Neural progenitor cell (in vitro differentiated cells): ENCODE data around the gene MGAT4B. TPM values are rescaled to one million over a fixed set of nuclear protein-coding genes. Genes with fewer than 3 reads are reported as not detected.
A peak's percentile ranks its signal among the peaks of the same experiment; 100 is the strongest.

Experiments used
- DNase-seq: peaks from one replicate; pipeline ENCODE4 v3.0.0-alpha.2; 2016; ENCODE audit warnings: low spot score
- H2AFZ ChIP-seq: fragments of 200-600 bp; sonication (generic); replicated peaks from 2 replicates; pipeline ENCODE4 v1.6.1; 2016; ENCODE audit warnings: antibody characterized with exemption
- H3F3A ChIP-seq: fragments of 200-600 bp; sonication (generic); 2 replicates; pipeline ENCODE4 v1.6.1; 2016; ENCODE audit warnings: antibody characterized with exemption, low read depth
- H3K27ac ChIP-seq: fragments of 200-600 bp; sonication (generic); 2 replicates; pipeline ENCODE4 v1.5.1; 2016; ENCODE audit warnings: mild to moderate bottlenecking
- H3K27me3 ChIP-seq: fragments of 200-600 bp; sonication (generic); 2 replicates; pipeline ENCODE4 v1.6.1; 2016; ENCODE audit warnings: mild to moderate bottlenecking, moderate library complexity
- H3K36me3 ChIP-seq: fragments of 200-600 bp; sonication (generic); 2 replicates; pipeline ENCODE4 v1.5.1; 2016
- H3K4me1 ChIP-seq: fragments of 200-600 bp; sonication (generic); 2 replicates; pipeline ENCODE4 v1.6.1; 2016; ENCODE audit warnings: mixed run types
- H3K4me2 ChIP-seq: fragments of 200-600 bp; sonication (generic); 2 replicates; pipeline ENCODE4 v1.6.1; 2016
- H3K4me3 ChIP-seq: fragments of 200-600 bp; sonication (generic); 2 replicates; pipeline ENCODE4 v1.5.1; 2016
- H3K79me2 ChIP-seq: fragments of 200-600 bp; sonication (generic); 2 replicates; pipeline ENCODE4 v1.6.1; 2016; ENCODE audit warnings: low read depth
- H3K9ac ChIP-seq: fragments of 200-600 bp; sonication (generic); 2 replicates; pipeline ENCODE4 v1.6.1; 2016
- H3K9me3 ChIP-seq: fragments of 200-600 bp; sonication (generic); 2 replicates; pipeline ENCODE4 v1.5.1; 2016; ENCODE audit warnings: low read depth
- H4K20me1 ChIP-seq: fragments of 200-600 bp; sonication (generic); 2 replicates; pipeline ENCODE4 v1.6.1; 2016; ENCODE audit warnings: low read depth
- H3K27ac Mint-ChIP-seq: 3 replicates; pipeline ENCODE4 v1.8.0; 2021; ENCODE audit warnings: mixed read lengths
- H3K27me3 Mint-ChIP-seq: 2 replicates; pipeline ENCODE4 v1.8.0; 2022; ENCODE audit warnings: low read depth, mild to moderate bottlenecking, inconsistent platforms, moderate library complexity, mixed read lengths; ENCODE audit not compliant: insufficient read depth
- H3K36me3 Mint-ChIP-seq: 3 replicates; pipeline ENCODE4 v1.8.0; 2021; ENCODE audit warnings: mixed read lengths
- H3K4me1 Mint-ChIP-seq: 3 replicates; pipeline ENCODE4 v1.8.0; 2021; ENCODE audit warnings: mixed read lengths
- H3K4me3 Mint-ChIP-seq: 3 replicates; pipeline ENCODE4 v1.8.0; 2021; ENCODE audit warnings: mild to moderate bottlenecking, moderate library complexity, mixed read lengths
- H3K9me3 Mint-ChIP-seq: 3 replicates; pipeline ENCODE4 v1.8.0; 2020; ENCODE audit warnings: mixed read lengths
- EZH2 ChIP-seq: fragments of 200-600 bp; sonication (generic); IDR thresholded peaks from 2 replicates; pipeline ENCODE4 v1.6.1; 2017; ENCODE audit warnings: antibody characterized with exemption, mild to moderate bottlenecking, moderate library complexity
- EZH2phosphoT487 ChIP-seq: fragments of 200-600 bp; sonication (generic); IDR thresholded peaks from 2 replicates; pipeline ENCODE4 v1.6.1; 2017; ENCODE audit warnings: antibody characterized with exemption
- total RNA-seq: library from RNA; depleted of rRNA; stranded (reverse); fragments of >200 nt; gene quantifications from 2 replicates; pipeline ENCODE4 v1.2.3, GENCODE V29; 2015; ENCODE audit warnings: low replicate concordance
- TF ChIP-seq, protein P1 (sequence below): fragments of 200-600 bp; sonication (generic); IDR thresholded peaks from 2 replicates; pipeline ENCODE4 v1.5.1; 2017; ENCODE audit warnings: antibody characterized with exemption, mild to moderate bottlenecking

The MGAT4B gene
- total RNA-seq, 1 donor from 2014 or later: 32.1 TPM

DNA sequence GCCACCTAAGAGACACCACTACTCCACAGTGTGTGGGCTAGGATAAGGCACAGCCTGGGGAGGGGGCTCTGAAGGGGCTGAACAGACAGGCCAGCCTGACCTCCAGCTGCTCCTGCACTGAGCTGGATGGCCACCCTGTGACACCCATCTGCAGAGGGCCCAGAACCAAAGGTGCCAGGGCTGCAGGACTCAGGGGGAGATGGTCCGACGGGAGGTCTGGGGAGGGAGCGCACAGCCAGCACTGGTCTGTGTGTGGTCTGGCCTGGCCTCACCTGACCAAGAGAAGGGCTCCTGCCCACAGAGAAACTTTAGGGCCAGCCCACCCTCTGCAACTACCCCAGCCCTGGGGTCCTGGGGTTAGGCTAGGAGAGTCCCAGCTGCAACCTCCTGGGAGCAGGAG lies 12.1 kb downstream of the MGAT4B start:
- TF ChIP-seq EZH2: no peak
- TF ChIP-seq, protein P1, sequence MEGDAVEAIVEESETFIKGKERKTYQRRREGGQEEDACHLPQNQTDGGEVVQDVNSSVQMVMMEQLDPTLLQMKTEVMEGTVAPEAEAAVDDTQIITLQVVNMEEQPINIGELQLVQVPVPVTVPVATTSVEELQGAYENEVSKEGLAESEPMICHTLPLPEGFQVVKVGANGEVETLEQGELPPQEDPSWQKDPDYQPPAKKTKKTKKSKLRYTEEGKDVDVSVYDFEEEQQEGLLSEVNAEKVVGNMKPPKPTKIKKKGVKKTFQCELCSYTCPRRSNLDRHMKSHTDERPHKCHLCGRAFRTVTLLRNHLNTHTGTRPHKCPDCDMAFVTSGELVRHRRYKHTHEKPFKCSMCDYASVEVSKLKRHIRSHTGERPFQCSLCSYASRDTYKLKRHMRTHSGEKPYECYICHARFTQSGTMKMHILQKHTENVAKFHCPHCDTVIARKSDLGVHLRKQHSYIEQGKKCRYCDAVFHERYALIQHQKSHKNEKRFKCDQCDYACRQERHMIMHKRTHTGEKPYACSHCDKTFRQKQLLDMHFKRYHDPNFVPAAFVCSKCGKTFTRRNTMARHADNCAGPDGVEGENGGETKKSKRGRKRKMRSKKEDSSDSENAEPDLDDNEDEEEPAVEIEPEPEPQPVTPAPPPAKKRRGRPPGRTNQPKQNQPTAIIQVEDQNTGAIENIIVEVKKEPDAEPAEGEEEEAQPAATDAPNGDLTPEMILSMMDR: no peak
- TF ChIP-seq EZH2phosphoT487: no peak
- Histone ChIP-seq H4K20me1 (peaks cover 13% of the 10 kb centered on the region), H3K4me1 (no peaks in the 10 kb centered on the region), H3K79me2 (no peaks in the 10 kb centered on the region), H3K27ac (no peak overlapping the region), H3K9me3 (no peaks in the 10 kb centered on the region), H3K9ac (no peak overlapping the region), H3K4me2 (no peak overlapping the region), H3K4me3 (no peak overlapping the region), H2AFZ (no peak overlapping the region), H3K36me3 (no peaks in the 10 kb centered on the region), H3F3A (peaks cover 21% of the 10 kb centered on the region), H3K27me3 (peaks cover 20% of the 10 kb centered on the region)
- Mint-ChIP-seq H3K4me1 (peaks cover 3% of the 10 kb centered on the region), H3K27me3 (peaks cover 20% of the 10 kb centered on the region), H3K36me3 (peaks cover 10% of the 10 kb centered on the region), H3K27ac (no peak overlapping the region), H3K4me3 (peak overlapping the region; percentile 80), H3K9me3 (no peaks in the 10 kb centered on the region)
- DNase-seq: no peak

- peaks cover 13% of the 10 kb centered on the region for H4K20me1 ChIP-seq
- H3K27me3 ChIP-seq: peaks cover 20% of the 10 kb centered on the region
- H3K27ac ChIP-seq: no peak overlapping the region
- Mint-ChIP-seq H3K36me3 (peaks cover 8% of the 10 kb centered on the region), H3K27ac (no peak overlapping the region), H3K27me3 (peaks cover 20% of the 10 kb centered on the region), H3K4me1 (peaks cover 3% of the 10 kb centered on the region), H3K4me3 (peak overlapping the region; percentile 80), H3K9me3 (peaks cover 2% of the 10 kb centered on the region)
- no peaks in the 10 kb centered on the region for H3K4me1 ChIP-seq
- H3K36me3 ChIP-seq: no peaks in the 10 kb centered on the region
- TF ChIP-seq EZH2phosphoT487 (no peak), EZH2 (no peak)
- TF ChIP-seq, protein P1: no peak
- H3K79me2 ChIP-seq: no peaks in the 10 kb centered on the region
- no peak overlapping the region for H3K9ac ChIP-seq
- H3K9me3 ChIP-seq: no peaks in the 10 kb centered on the region
- DNase-seq: no peak
- no peak overlapping the region for H2AFZ ChIP-seq
- H3K4me3 ChIP-seq: no peak overlapping the region
- peaks cover 21% of the 10 kb centered on the region for H3F3A ChIP-seq
- no peak overlapping the region for H3K4me2 ChIP-seq
These were observed 12.5 kb downstream of the MGAT4B start for GRCh38 chr5:179794171-179794570.

DNA sequence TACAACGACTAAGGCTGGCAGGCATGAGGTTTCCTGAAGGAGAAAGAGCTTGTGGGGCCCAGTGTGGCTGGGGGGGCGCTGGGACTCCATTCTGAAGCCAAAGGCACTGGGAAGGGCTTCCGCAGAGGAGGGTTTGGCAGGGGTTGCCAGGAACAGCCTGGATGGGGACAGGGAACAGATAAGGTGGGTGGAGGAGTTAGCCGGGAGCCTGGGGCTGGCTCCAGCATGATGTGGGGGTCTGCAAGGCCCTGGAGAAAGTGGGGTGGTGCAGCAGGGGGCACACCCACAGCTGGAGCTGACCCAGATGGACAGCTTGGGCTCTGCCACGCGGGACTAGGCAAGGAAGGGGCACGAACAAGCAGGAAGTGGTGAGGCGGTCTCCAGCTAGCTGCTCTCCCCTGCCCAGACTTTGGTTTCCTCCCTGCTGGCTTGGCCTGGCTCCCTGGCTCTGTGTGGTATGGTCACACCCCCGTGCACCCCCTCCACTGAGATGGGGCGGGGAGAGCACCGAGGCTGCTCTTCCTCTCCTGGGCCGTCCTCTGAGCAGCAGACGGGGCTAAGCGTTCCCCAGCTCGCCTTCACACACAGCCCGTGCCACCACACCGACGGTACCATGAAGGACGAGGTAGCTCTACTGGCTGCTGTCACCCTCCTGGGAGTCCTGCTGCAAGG lies 13.1 kb downstream of the MGAT4B start, which contains the start of gene LTC4S:
Gene LTC4S, plus strand, starts transcription at position 519 of the 672 bp plus-strand sequence. Its CDS starts 95 bp downstream, at position 614.
- Histone ChIP-seq H3K4me2 (no peak within 1 kb of the TSS), H2AFZ (no peak within 1 kb of the TSS), H3K27me3 (peaks cover 20% of the 10 kb centered on the region), H3K4me3 (no peak within 1 kb of the TSS), H3F3A (peaks cover 21% of the 10 kb centered on the region), H3K9me3 (no peaks in the 10 kb centered on the region), H3K9ac (no peak within 1 kb of the TSS), H3K36me3 (no peaks in the 10 kb centered on the region), H3K4me1 (no peaks in the 10 kb centered on the region), H3K27ac (no peak within 1 kb of the TSS), H4K20me1 (peaks cover 13% of the 10 kb centered on the region), H3K79me2 (no peaks in the 10 kb centered on the region)
- Mint-ChIP-seq H3K4me1 (peaks cover 3% of the 10 kb centered on the region), H3K4me3 (peak within 1 kb of the TSS; percentile 80), H3K27me3 (peaks cover 20% of the 10 kb centered on the region), H3K27ac (no peak within 1 kb of the TSS), H3K36me3 (peaks cover 8% of the 10 kb centered on the region), H3K9me3 (peaks cover 2% of the 10 kb centered on the region)
- no peak for TF ChIP-seq EZH2
- no peak for TF ChIP-seq EZH2phosphoT487
- TF ChIP-seq, protein P1: no peak
- DNase-seq: no peak
